K562 (cell line): ENCODE measurements around the gene ANKRD13B. TPM values are rescaled to one million over a fixed set of nuclear protein-coding genes. Genes with fewer than 3 reads are reported as not detected.

Source experiments
- CEBPG ChIP-seq, 3 experiments: fragments of 200-800 bp in 1 of 3; sonication (Bioruptor generic) in 1 of 3; sonication (generic) in 1 of 3; formaldehyde crosslinking in 1 of 3; IDR thresholded peaks in 2 of 3; conservative IDR thresholded peaks in 1 of 3; 2 replicates each; pipeline versions ENCODE4 v1.6.1 to v1.8.0; 2016 to 2022; ENCODE audit warnings: missing compliant biosample characterization in 2 of 3, missing genetic modification characterization in 2 of 3, mild to moderate bottlenecking in 1 of 3, missing genetic modification reagents in 1 of 3
- CTBP1 ChIP-seq: fragments of 450-650 bp; IDR thresholded peaks from 2 replicates; pipeline ENCODE4 v1.6.1; 2016; ENCODE audit warnings: borderline replicate concordance
- GTF2F1 ChIP-seq: IDR thresholded peaks from 2 replicates; pipeline ENCODE4 v1.6.1; 2011; ENCODE audit warnings: low read depth, low read length, improper control_type of control experiment
- HBP1 ChIP-seq: fragments of 450-650 bp; formaldehyde crosslinking; IDR thresholded peaks from 2 replicates; pipeline ENCODE4 v1.4.0; 2022; ENCODE audit warnings: missing genetic modification characterization
- MYNN ChIP-seq, 2 experiments: sonication (generic); formaldehyde crosslinking in 1 of 2; IDR thresholded peaks; 2 replicates each; pipeline versions ENCODE4 v1.5.0 to v1.6.1; 2016 to 2020; ENCODE audit warnings: antibody characterized with exemption in 1 of 2, missing genetic modification reagents in 1 of 2
- NFATC3 ChIP-seq: fragments of 450-650 bp; IDR thresholded peaks from 2 replicates; pipeline ENCODE4 v1.6.1; 2017; ENCODE audit warnings: mild to moderate bottlenecking
- NFIX ChIP-seq: fragments of 250-450 bp; sonication (Bioruptor Pico); IDR thresholded peaks from 2 replicates; pipeline ENCODE4 v1.4.0; 2020; ENCODE audit warnings: low read depth, mild to moderate bottlenecking, moderate library complexity
- NFRKB ChIP-seq: fragments of 450-650 bp; IDR thresholded peaks from 2 replicates; pipeline ENCODE4 v1.6.1; 2016; ENCODE audit warnings: low read depth
- NKRF ChIP-seq: fragments of 450-650 bp; IDR thresholded peaks from 2 replicates; pipeline ENCODE4 v1.6.1; 2016; ENCODE audit warnings: borderline replicate concordance
- PHF8 ChIP-seq: fragments of 200-600 bp; sonication (generic); IDR thresholded peaks from 2 replicates; pipeline ENCODE4 v1.6.1; 2012; ENCODE audit warnings: mixed run types, mild to moderate bottlenecking, inconsistent platforms, low read length, moderate library complexity, borderline replicate concordance
- RAD21 ChIP-seq, 2 experiments: fragments of 250-450 bp in 1 of 2; fragments of 450-650 bp in 1 of 2; sonication (Bioruptor Pico) in 1 of 2; formaldehyde crosslinking in 1 of 2; IDR thresholded peaks in 1 of 2; conservative IDR thresholded peaks in 1 of 2; 2 replicates each; pipeline versions ENCODE4 v1.4.0 to v1.8.0; 2020 to 2022; ENCODE audit warnings: mild to moderate bottlenecking in 2 of 2, moderate library complexity in 1 of 2
- SMAD2 ChIP-seq: fragments of 150-350 bp; IDR thresholded peaks from 2 replicates; pipeline ENCODE4 v1.6.1; 2014; ENCODE audit warnings: low read depth, mild to moderate bottlenecking, low read length
- TAL1 ChIP-seq: fragments of 450-650 bp; IDR thresholded peaks from 2 replicates; pipeline ENCODE4 v1.6.1; 2016; ENCODE audit warnings: mild to moderate bottlenecking
- TRIM24 ChIP-seq, 2 experiments: fragments of 450-650 bp; IDR thresholded peaks; 2 replicates each; pipeline ENCODE4 v1.6.1; 2016
- ZBTB5 ChIP-seq: fragments of 450-650 bp; IDR thresholded peaks from 2 replicates; pipeline ENCODE4 v1.6.1; 2017; ENCODE audit warnings: antibody characterized with exemption
- ZC3H8 ChIP-seq: fragments of 450-650 bp; IDR thresholded peaks from 2 replicates; pipeline ENCODE4 v1.6.1; 2017
- ZNF134 ChIP-seq: fragments of 250-450 bp; sonication (Bioruptor Pico); conservative IDR thresholded peaks from 2 replicates; pipeline ENCODE4 v1.4.0; 2020
- ZNF431 ChIP-seq: sonication (generic); formaldehyde crosslinking; IDR thresholded peaks from 2 replicates; pipeline ENCODE4 v1.8.0; 2022; ENCODE audit warnings: mild to moderate bottlenecking, missing genetic modification reagents
- ZNF449 ChIP-seq: fragments of 250-450 bp; sonication (Bioruptor Pico); IDR thresholded peaks from 2 replicates; pipeline ENCODE4 v1.8.0; 2022; ENCODE audit warnings: moderate library complexity, mild to moderate bottlenecking, inconsistent platforms
- ZNF644 ChIP-seq: fragments of 200-800 bp; sonication (Bioruptor generic); IDR thresholded peaks from 2 replicates; pipeline ENCODE4 v1.6.1; 2016; ENCODE audit warnings: low read depth, missing genetic modification characterization, missing compliant biosample characterization
- polyA plus RNA-seq, 8 experiments: library from polyadenylated mRNA; depleted of rRNA in 4 of 8; stranded (reverse) in 5 of 8; unstranded in 3 of 8; fragments of >200 nt; fragmentation: Nextera tagmentation in 2 of 8; fragmentation: Illumina TruSeq in 1 of 8; extraction: Ambion mirVana in 2 of 8; extraction: Trizol in 1 of 8; gene quantifications; 2 replicates each; pipeline versions ENCODE4 v1.2.1 to v1.2.3, GENCODE V29; 2011 to 2014; ENCODE audit warnings: inconsistent platforms in 1 of 8, missing spikeins in 1 of 8
- total RNA-seq, 7 experiments: library from RNA; depleted of rRNA in 6 of 7; stranded (reverse); fragments of >200 nt in 6 of 7; fragmentation: Illumina TruSeq in 2 of 7; extraction: Trizol in 2 of 7; gene quantifications; 2 replicates each; pipeline versions ENCODE4 v1.2.1 to v1.2.3, GENCODE V29; 2011 to 2021; ENCODE audit warnings: low replicate concordance in 1 of 7

ANKRD13B gene
- total and polyA plus RNA-seq, 9 of the 15 experiments (the other 6 are each of a cell fraction or from before 2014, with no cell fraction given), result 0.15 to 28.1 (median 4.6) TPM

GRCh38 chr17:29591737-29592608 lies 959 bp upstream of the ANKRD13B start (continued):
- TF ChIP-seq ZNF449 (CRISPR knock-in tag), result no peak
- TF ChIP-seq HBP1, result no peak
- TF ChIP-seq SMAD2, result no peak
- TF ChIP-seq TRIM24 (IDR thresholded peaks at IDR 0.05), result no peak
- TF ChIP-seq NFIX, result no peak
- no peak for TF ChIP-seq ZC3H8
- TF ChIP-seq RAD21 (CRISPR knock-in tag; conservative IDR thresholded peaks at IDR 0.05 in 1 of 2, IDR thresholded peaks at IDR 0.05 in 1 of 2), result peak; percentile 78 to 89
- TF ChIP-seq ZNF431 (CRISPR knock-in tag), result no peak
- TF ChIP-seq MYNN (IDR thresholded peaks at IDR 0.05), result peak; percentile 83; the same call in 1 of the 2 replicates
- no peak for TF ChIP-seq MYNN (CRISPR knock-in tag; IDR thresholded peaks at IDR 0.05)
- no peak for TF ChIP-seq CEBPG (CRISPR knock-in tag; IDR thresholded peaks at IDR 0.05)
- no peak for TF ChIP-seq CEBPG (tag; conservative IDR thresholded peaks at IDR 0.05 in 1 of 2, IDR thresholded peaks at IDR 0.05 in 1 of 2)
- TF ChIP-seq TAL1, result no peak
- TF ChIP-seq NKRF, result no peak
- TF ChIP-seq ZBTB5, result no peak
- peak; percentile 88 for TF ChIP-seq CTBP1
- TF ChIP-seq NFATC3, result no peak
- no peak for TF ChIP-seq ZNF644 (tag)
- TF ChIP-seq PHF8, result no peak
- 0 out of 2 replicates have a peak, but pooled peaks have one; percentile 59 for TF ChIP-seq GTF2F1
- no peak for TF ChIP-seq NFRKB
- no peak for TF ChIP-seq ZNF134 (CRISPR knock-in tag)
